H9 (cell line): Measurements from ENCODE around the gene MUS81. TPM values are rescaled to one million over a fixed set of nuclear protein-coding genes. Genes with fewer than 3 reads are reported as not detected.

Experiments
- DNase-seq: peaks from one replicate; pipeline ENCODE4 v3.0.0-alpha.2; 2017
- H2AFZ ChIP-seq: one replicate; pipeline ENCODE4 v1.6.1; 2013; ENCODE audit warnings: mild to moderate bottlenecking, low read length, control low read depth, moderate library complexity
- H2AK5ac ChIP-seq: 2 replicates; pipeline ENCODE4 v1.6.1; 2013; ENCODE audit warnings: low read length, control low read depth, mixed read lengths; ENCODE audit not compliant: insufficient read length
- H2BK120ac ChIP-seq: one replicate; pipeline ENCODE4 v1.6.1; 2013; ENCODE audit warnings: low read depth, mild to moderate bottlenecking, low read length, control low read depth, inconsistent platforms; ENCODE audit not compliant: poor library complexity, severe bottlenecking
- H2BK12ac ChIP-seq: 2 replicates; pipeline ENCODE4 v1.6.1; 2013; ENCODE audit warnings: low read length, control low read depth, mixed read lengths, low read depth; ENCODE audit not compliant: insufficient read length
- H2BK15ac ChIP-seq: 2 replicates; pipeline ENCODE4 v1.6.1; 2013; ENCODE audit warnings: low read depth, low read length, control low read depth
- H2BK20ac ChIP-seq: one replicate; pipeline ENCODE4 v1.6.1; 2013; ENCODE audit warnings: low read depth, mild to moderate bottlenecking, low read length, control low read depth, inconsistent platforms; ENCODE audit not compliant: poor library complexity, severe bottlenecking
- H2BK5ac ChIP-seq: 2 replicates; pipeline ENCODE4 v1.6.1; 2013; ENCODE audit warnings: low read length, control low read depth, mixed read lengths; ENCODE audit not compliant: insufficient read length
- H3K14ac ChIP-seq: 2 replicates; pipeline ENCODE4 v1.6.1; 2013; ENCODE audit warnings: low read length, control low read depth; ENCODE audit not compliant: insufficient read depth
- H3K18ac ChIP-seq: 2 replicates; pipeline ENCODE4 v1.6.1; 2013; ENCODE audit warnings: low read depth, mild to moderate bottlenecking, mixed read lengths, low read length, control low read depth; ENCODE audit not compliant: insufficient read length
- H3K23ac ChIP-seq: 2 replicates; pipeline ENCODE4 v1.6.1; 2013; ENCODE audit warnings: low read length, control low read depth, mixed read lengths, low read depth; ENCODE audit not compliant: insufficient read length
- H3K23me2 ChIP-seq: 2 replicates; pipeline ENCODE4 v1.6.1; 2013; ENCODE audit warnings: low read depth, mild to moderate bottlenecking, mixed read lengths, low read length, control low read depth; ENCODE audit not compliant: insufficient read length, poor library complexity, severe bottlenecking
- H3K27ac ChIP-seq: 2 replicates; pipeline ENCODE4 v1.5.1; 2013; ENCODE audit warnings: low read length, control low read depth, mixed read lengths, low read depth; ENCODE audit not compliant: insufficient read length
- H3K27me3 ChIP-seq: 2 replicates; pipeline ENCODE4 v1.6.1; 2013; ENCODE audit warnings: low read length, control low read depth, inconsistent platforms; ENCODE audit not compliant: insufficient read depth
- H3K4ac ChIP-seq: 2 replicates; pipeline ENCODE4 v1.6.1; 2013; ENCODE audit warnings: low read depth, mild to moderate bottlenecking, control low read depth, inconsistent platforms, low read length, moderate library complexity
- H3K4me1 ChIP-seq: 2 replicates; pipeline ENCODE4 v1.6.1; 2013; ENCODE audit warnings: low read length, control low read depth, inconsistent platforms; ENCODE audit not compliant: insufficient read depth
- H3K4me2 ChIP-seq: 2 replicates; pipeline ENCODE4 v1.6.1; 2013; ENCODE audit warnings: low read length, control low read depth, mixed read lengths; ENCODE audit not compliant: insufficient read length, insufficient read depth
- H3K56ac ChIP-seq: 2 replicates; pipeline ENCODE4 v1.6.1; 2013; ENCODE audit warnings: low read depth, mild to moderate bottlenecking, mixed read lengths, low read length, control low read depth; ENCODE audit not compliant: insufficient read length
- H3K79me1 ChIP-seq: 2 replicates; pipeline ENCODE4 v1.6.1; 2013; ENCODE audit warnings: low read depth, mild to moderate bottlenecking, moderate library complexity, low read length, control low read depth, inconsistent platforms; ENCODE audit not compliant: insufficient read depth, poor library complexity, severe bottlenecking
- H3K79me2 ChIP-seq: 2 replicates; pipeline ENCODE4 v1.6.1; 2013; ENCODE audit warnings: low read length, control low read depth, inconsistent platforms; ENCODE audit not compliant: insufficient read depth
- H3K9ac ChIP-seq: 2 replicates; pipeline ENCODE4 v1.6.1; 2013; ENCODE audit warnings: low read length, control low read depth, mixed read lengths; ENCODE audit not compliant: insufficient read length; ENCODE audit errors: extremely low read depth
- H3K9me3 ChIP-seq: one replicate; pipeline ENCODE4 v1.6.1; 2013; ENCODE audit warnings: low read depth, low read length, inconsistent platforms; ENCODE audit not compliant: control insufficient read depth
- H3T11ph ChIP-seq: one replicate; pipeline ENCODE4 v1.6.1; 2013; ENCODE audit warnings: mild to moderate bottlenecking, low read length, control low read depth, inconsistent platforms
- H4K20me1 ChIP-seq: one replicate; pipeline ENCODE4 v1.6.1; 2013; ENCODE audit not compliant: control insufficient read depth, insufficient read length, insufficient read depth
- H4K5ac ChIP-seq: 2 replicates; pipeline ENCODE4 v1.6.1; 2013; ENCODE audit warnings: low read depth, mild to moderate bottlenecking, mixed read lengths, low read length, control low read depth; ENCODE audit not compliant: insufficient read length
- H4K8ac ChIP-seq: replicated peaks from 2 replicates; pipeline ENCODE4 v1.6.1; 2013; ENCODE audit warnings: low read length, control low read depth, mixed read lengths, low read depth; ENCODE audit not compliant: insufficient read length
- H4K91ac ChIP-seq: 2 replicates; pipeline ENCODE4 v1.6.1; 2013; ENCODE audit warnings: low read depth, mild to moderate bottlenecking, moderate library complexity, mixed read lengths, low read length, control low read depth; ENCODE audit not compliant: insufficient read length
- H3K27ac Mint-ChIP-seq, 3 experiments: 2 replicates in 2 of 3; 3 replicates in 1 of 3; pipeline ENCODE4 v1.8.0; 2020 to 2021; ENCODE audit warnings: mixed read lengths in 3 of 3, mild to moderate bottlenecking in 1 of 3, moderate library complexity in 1 of 3
- H3K27me3 Mint-ChIP-seq: 2 replicates; pipeline ENCODE4 v1.8.0; 2021; ENCODE audit warnings: low read depth, mild to moderate bottlenecking, moderate library complexity, mixed read lengths
- H3K36me3 Mint-ChIP-seq, 3 experiments: 2 replicates in 2 of 3; 3 replicates in 1 of 3; pipeline ENCODE4 v1.8.0; 2020 to 2021; ENCODE audit warnings: low read depth in 3 of 3, mixed read lengths in 3 of 3; ENCODE audit not compliant: insufficient read depth in 1 of 3
- H3K4me1 Mint-ChIP-seq, 2 experiments: 2 replicates each; pipeline ENCODE4 v1.8.0; 2020; ENCODE audit warnings: mixed read lengths in 2 of 2
- H3K4me3 Mint-ChIP-seq, 2 experiments: 2 replicates in 1 of 2; 3 replicates in 1 of 2; pipeline ENCODE4 v1.8.0; 2020 to 2021; ENCODE audit warnings: mild to moderate bottlenecking in 2 of 2, mixed read lengths in 2 of 2, moderate library complexity in 1 of 2
- H3K9me3 Mint-ChIP-seq, 2 experiments: 2 replicates in 1 of 2; 3 replicates in 1 of 2; pipeline ENCODE4 v1.8.0; 2020; ENCODE audit warnings: mild to moderate bottlenecking in 2 of 2, mixed read lengths in 2 of 2, moderate library complexity in 1 of 2
- CTCF ChIP-seq: fragments of 200-600 bp; sonication (generic); conservative IDR thresholded peaks from 3 replicates; pipeline ENCODE4 v1.8.0; 2021; ENCODE audit warnings: antibody characterized with exemption, mild to moderate bottlenecking
- WGBS: extraction: QIAGEN DNeasy Blood & Tissue Kit; methylation state at CpG from one replicate; pipeline ENCODE4 v1.1.7; 2013; ENCODE audit warnings: missing lambda C conversion rate, low lambda C conversion rate, mixed read lengths; ENCODE audit not compliant: insufficient read length; ENCODE audit errors: extremely low coverage; 5-methylcytosine and 5-hydroxymethylcytosine counted together
- total RNA-seq: library from RNA; stranded (reverse); gene quantifications from 2 replicates; pipeline ENCODE4 v1.2.1, GENCODE V29; 2021

The MUS81 gene
- total RNA-seq, 1 experiment from 2014 or later: 49.2 TPM

- H2BK5ac ChIP-seq: no peak overlapping the region
- H2AFZ ChIP-seq: no peak overlapping the region
- no peak overlapping the region for H3K14ac ChIP-seq
- no peak overlapping the region for H3T11ph ChIP-seq
- no peak overlapping the region for H3K4me2 ChIP-seq
- H2AK5ac ChIP-seq: no peak overlapping the region
- peaks cover 6% of the 10 kb centered on the region; the same call in 1 of the 2 replicates for H3K27me3 ChIP-seq
- H3K4me1 ChIP-seq: peaks cover 9% of the 10 kb centered on the region; the same call in 1 of the 2 replicates
- no peak overlapping the region for H4K8ac ChIP-seq
- no peak overlapping the region for H3K18ac ChIP-seq
- no peak overlapping the region for H4K91ac ChIP-seq
- no peaks in the 10 kb centered on the region for H3K9me3 ChIP-seq
- no peak overlapping the region for H2BK120ac ChIP-seq
- peak overlapping the region in 1 of 2 experiments; percentile 98; a peak in 3 of 5 replicates for H3K4me3 Mint-ChIP-seq
- H3K27ac Mint-ChIP-seq: no peak overlapping the region
- no peak overlapping the region for H4K5ac ChIP-seq
- TF ChIP-seq CTCF: no peak
- DNase-seq: no peak
- no peak overlapping the region for H3K27ac ChIP-seq
- no peaks in the 10 kb centered on the region for H4K20me1 ChIP-seq
- no peaks in the 10 kb centered on the region for H3K79me1 ChIP-seq
- no peak overlapping the region for H3K9ac ChIP-seq
- H3K27me3 Mint-ChIP-seq: peaks cover 17% of the 10 kb centered on the region
- no peak overlapping the region for H3K56ac ChIP-seq
- peaks cover 35 to 58% (median 55%) of the 10 kb centered on the region in 3 experiments for H3K36me3 Mint-ChIP-seq
- no peak overlapping the region for H3K23ac ChIP-seq
- peaks cover 2 to 4% of the 10 kb centered on the region in 2 experiments; a peak in 2 of 5 replicates for H3K9me3 Mint-ChIP-seq
- H3K4me1 Mint-ChIP-seq: peaks cover 24 to 38% of the 10 kb centered on the region in 2 experiments
- H2BK20ac ChIP-seq: no peak overlapping the region
- no peak overlapping the region for H3K4ac ChIP-seq
- H3K23me2 ChIP-seq: peaks cover 14% of the 10 kb centered on the region
- no peak overlapping the region for H2BK12ac ChIP-seq
- no CpG with 5 or more reads among the region's 12 CpGs for WGBS
- H2BK15ac ChIP-seq: no peak overlapping the region
- no peaks in the 10 kb centered on the region; the same call in 1 of the 2 replicates for H3K79me2 ChIP-seq
These were observed 25.7 kb downstream of the MUS81 start for GRCh38 chr11:65885808-65886536.
